Measurements from ENCODE around the gene CALN1.

DNA sequence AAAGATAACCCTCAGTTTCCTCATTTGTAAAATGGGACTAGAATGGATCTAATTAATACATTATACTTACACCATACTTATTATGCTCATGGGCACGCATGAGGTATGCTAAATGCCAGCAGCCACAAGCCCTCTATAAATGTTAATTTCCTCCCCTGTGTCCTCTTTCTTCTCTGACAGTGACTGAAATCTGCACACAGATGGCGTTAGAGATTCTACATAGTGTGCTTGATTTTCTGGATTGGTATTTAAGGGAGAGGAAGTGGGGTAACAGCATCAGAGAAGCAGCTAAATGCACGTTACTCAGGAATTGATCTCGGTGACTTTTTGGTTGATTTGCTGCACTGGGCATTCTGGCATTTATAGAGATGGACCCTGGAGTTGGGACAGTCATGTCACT, 568.5 kb downstream of the CALN1 start:
- TF ChIP-seq, protein P1, sequence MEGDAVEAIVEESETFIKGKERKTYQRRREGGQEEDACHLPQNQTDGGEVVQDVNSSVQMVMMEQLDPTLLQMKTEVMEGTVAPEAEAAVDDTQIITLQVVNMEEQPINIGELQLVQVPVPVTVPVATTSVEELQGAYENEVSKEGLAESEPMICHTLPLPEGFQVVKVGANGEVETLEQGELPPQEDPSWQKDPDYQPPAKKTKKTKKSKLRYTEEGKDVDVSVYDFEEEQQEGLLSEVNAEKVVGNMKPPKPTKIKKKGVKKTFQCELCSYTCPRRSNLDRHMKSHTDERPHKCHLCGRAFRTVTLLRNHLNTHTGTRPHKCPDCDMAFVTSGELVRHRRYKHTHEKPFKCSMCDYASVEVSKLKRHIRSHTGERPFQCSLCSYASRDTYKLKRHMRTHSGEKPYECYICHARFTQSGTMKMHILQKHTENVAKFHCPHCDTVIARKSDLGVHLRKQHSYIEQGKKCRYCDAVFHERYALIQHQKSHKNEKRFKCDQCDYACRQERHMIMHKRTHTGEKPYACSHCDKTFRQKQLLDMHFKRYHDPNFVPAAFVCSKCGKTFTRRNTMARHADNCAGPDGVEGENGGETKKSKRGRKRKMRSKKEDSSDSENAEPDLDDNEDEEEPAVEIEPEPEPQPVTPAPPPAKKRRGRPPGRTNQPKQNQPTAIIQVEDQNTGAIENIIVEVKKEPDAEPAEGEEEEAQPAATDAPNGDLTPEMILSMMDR (IDR thresholded peaks at IDR 0.05): no peak
- TF ChIP-seq POLR2AphosphoS5 (IDR thresholded peaks at IDR 0.05): no peak

Measured in gastroesophageal sphincter (tissue), 3 donors.